ENCODE results near the gene NCF4.

DNA sequence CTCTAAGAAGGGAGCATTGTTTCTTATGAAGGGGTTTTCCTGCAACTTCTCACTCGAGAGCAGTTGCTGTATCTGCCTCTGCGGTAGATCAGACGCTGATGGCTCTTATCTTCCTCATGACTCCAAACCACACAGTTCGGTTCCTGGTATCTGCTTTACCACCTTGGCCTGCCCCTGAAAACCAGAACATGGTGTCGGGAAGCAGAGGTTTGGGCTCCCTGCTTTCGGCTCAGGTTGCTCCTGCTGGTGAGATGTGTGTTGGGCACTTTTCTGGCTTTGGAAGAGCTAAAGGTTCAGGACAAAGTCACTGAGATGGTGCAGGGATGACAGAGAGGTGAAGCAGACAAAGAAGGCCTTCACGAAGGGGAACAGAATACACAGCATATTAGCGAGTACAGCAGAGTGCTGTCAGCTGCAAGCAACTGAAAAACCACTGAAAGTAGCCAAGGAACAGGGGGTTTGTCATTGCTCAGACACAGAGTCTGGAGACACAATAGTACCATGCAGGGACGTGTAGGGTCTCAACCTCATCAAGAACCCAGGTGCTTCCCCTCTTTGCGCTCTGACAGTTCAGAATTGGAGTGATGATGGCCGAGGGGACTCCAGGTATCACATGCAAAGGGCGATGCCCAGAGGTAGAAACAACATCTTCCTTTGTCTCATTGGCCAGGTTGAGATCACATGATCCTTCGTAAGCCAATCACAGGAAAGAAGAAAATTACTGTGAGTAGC lies 40.8 kb downstream of the NCF4 start:
- TF ChIP-seq, protein P1, sequence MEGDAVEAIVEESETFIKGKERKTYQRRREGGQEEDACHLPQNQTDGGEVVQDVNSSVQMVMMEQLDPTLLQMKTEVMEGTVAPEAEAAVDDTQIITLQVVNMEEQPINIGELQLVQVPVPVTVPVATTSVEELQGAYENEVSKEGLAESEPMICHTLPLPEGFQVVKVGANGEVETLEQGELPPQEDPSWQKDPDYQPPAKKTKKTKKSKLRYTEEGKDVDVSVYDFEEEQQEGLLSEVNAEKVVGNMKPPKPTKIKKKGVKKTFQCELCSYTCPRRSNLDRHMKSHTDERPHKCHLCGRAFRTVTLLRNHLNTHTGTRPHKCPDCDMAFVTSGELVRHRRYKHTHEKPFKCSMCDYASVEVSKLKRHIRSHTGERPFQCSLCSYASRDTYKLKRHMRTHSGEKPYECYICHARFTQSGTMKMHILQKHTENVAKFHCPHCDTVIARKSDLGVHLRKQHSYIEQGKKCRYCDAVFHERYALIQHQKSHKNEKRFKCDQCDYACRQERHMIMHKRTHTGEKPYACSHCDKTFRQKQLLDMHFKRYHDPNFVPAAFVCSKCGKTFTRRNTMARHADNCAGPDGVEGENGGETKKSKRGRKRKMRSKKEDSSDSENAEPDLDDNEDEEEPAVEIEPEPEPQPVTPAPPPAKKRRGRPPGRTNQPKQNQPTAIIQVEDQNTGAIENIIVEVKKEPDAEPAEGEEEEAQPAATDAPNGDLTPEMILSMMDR (IDR thresholded peaks at IDR 0.05), result no peak
- TF ChIP-seq POLR2A (IDR thresholded peaks at IDR 0.05), result no peak
